Measurements from ENCODE around the gene VAV3.
"Not testable (repeated sequence)": the region's sequence is repeated elsewhere in the genome, so short reads cannot be mapped to it uniquely, and the experiment has no call there.

Gene VAV3

DNA sequence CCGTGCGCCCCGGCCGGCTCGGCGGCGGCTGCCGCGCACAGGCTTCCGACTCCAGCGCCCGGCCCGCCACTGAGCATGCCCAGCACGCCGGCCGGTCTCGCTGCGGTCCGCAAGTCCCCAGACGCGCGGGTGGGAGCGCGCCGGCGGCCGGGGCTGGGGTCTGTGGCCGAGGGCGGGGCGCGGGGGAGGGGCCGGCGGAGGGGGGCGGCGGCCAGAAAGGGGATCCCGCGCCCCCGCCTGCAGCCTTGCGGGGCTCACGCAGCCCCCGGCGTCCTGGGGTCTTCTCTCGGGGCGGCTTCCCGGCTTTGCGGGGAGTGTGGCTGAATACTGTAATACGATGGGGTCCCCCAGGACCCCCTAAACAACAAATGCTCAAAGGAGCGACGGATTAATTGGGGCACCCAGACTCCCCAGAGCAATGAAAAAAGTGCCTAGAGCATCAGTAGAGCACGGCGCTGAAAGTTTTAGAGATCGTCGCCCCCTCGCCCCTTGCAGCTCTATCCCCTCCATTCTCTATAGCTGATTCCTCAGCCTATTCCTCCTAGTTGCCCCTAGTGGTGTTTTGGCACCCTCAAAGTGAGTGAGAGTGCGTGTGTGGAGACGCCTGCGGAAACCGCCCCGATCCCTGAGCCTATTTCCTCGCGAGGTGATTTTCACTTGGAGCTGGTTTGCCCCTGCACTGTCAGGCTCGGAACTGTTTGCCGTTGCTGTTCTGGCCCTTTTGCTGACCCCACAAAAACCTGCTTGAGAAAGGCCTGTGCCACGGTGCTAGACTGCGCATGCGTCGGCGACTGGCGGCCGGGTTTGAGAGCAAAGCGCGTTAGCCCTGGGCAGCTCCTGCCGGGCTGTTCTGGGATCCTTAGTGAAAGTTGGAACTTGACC lies at the start of gene VAV3:
Gene VAV3 (minus strand): TSS at position 71 of the 882 bp plus-strand sequence. CDS start 311 bp downstream, outside the sequence.
- DNase-seq (ENCODE audit: low read depth in 2 of 2): peak in 1 of 2 experiments; percentile 13

- no peak for DNase-seq (ENCODE audit: low read depth in 2 of 2)
Measured at GRCh38 chr1:108012553-108012952, 47.6 kb upstream of the VAV3 start.

- no peak for DNase-seq (ENCODE audit: low read depth in 2 of 2)
Measured at GRCh38 chr1:108011295-108011694, 46.3 kb upstream of the VAV3 start.

DNA sequence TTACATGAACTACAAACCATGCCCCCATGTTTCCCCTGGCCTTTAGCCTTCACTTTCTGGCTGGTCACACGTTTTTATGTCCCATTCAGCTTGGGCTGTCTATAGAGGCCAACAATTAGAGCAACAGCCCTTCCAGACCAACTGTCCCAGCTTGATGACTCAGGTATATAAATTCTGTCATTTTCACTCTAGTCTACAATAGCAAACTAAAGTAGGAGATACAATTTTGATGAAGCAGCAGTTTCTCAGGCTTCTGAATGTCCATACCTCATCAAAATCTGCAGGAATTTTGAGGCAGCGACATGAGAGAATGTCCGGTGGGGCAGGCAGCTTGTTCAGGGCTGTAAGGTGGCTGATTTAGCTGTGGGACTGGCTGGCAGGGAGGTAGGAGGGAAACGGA lies 45.6 kb upstream of the VAV3 start:
- DNase-seq (ENCODE audit: low read depth in 2 of 2): no peak

DNA sequence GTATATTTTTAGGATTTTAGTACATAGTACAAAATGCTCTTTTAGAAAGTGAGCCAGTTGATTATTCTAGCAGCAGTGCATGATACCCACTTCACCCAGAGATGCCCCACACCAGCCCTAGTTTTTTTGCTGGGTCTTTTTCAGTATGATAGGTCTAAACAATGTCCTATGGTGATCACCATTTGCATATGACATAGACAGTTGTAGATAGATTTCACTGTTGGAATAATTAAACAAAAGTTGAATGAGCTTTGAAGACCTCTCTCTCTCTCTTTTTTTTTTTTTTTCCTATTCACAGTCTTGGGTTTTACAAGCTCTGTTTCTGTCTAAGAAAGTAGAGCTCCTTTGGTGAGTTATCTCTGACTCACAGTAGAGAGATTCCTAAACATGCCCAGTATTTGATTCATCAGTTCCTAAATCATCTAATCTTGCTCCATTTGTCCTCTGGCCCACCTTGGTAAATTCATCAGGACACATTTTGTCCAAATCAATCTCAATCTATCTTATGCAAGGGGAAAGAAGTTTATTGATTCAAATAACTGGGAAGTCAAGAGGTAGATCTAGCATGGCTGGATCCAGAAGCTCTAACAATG lies 44.7 kb upstream of the VAV3 start:
- DNase-seq (ENCODE audit: low read depth in 2 of 2): peak in 1 of 2 experiments; percentile 34

GRCh38 chr1:108007531-108007930 lies 42.6 kb upstream of the VAV3 start:
- no peak for DNase-seq (ENCODE audit: low read depth in 2 of 2)

DNA sequence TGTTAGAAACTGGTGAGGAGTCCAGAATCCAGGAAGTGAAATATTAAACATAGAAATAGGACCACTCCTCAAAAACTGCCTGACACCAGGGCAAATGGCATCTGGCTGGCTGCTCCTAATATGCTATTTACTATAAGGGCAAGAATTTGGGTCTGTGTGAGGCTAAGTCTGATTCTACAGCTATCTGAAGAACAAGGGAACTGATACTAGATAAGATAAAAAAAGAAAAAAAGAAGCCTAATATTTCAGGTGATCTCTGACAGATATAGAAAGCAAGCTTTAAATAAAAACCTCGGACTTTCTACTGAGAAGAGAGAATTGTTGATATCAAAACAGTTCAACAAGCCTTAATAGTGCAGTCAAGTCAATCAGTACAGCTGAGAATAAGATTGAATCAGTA lies 42.1 kb upstream of the VAV3 start:
- DNase-seq (ENCODE audit: low read depth in 2 of 2): no peak

GRCh38 chr1:108004919-108005318 lies 39.9 kb upstream of the VAV3 start:
- not testable (repeated sequence) for DNase-seq (ENCODE audit: low read depth in 2 of 2)

DNA sequence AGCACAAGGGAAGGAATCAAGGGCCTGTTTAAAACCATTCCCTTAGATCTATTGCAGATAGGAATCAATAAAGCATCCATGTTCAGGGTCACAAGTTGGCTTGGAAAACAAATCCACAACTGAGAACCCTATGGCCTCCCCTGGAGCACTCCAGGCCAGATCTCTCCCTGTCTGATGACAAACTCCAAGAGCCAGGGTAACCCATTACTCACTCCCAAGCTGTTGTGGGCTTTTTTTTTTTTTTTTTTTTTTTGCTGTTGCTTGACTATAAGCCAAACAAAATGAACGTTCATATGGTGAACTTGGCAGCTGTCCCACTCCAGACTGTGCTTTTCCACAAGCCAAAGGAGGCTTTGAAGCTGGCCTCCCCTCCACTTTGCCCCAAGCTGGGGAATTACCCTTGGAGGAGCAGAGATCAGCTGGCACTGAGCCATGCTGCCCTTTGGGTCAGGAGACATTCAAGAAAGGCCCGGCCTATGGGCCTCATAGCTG lies 35.7 kb upstream of the VAV3 start:
- peak; percentile 62 to 64 for DNase-seq (ENCODE audit: low read depth in 2 of 2)

- no peak for DNase-seq (ENCODE audit: low read depth in 2 of 2)
Measured at GRCh38 chr1:108000184-108000583, 35.2 kb upstream of the VAV3 start.

DNA sequence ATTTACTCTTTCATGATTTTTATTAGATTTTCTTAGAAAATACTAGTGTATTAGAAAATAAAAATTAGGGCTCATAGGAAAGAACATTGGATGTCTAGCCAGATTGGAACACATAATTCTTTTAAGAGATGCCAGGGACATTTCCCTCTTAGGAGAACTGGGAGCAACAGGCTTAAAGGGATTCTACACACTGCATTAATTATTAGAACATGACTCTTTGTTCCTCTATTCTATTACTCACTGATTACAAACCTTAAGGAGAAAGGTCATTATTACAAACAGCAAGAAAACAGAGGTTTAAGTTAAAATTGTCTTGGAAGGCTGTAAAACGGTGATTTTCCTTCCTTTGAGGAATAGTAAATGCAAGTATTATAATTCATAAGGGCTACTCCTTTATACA lies 32.9 kb upstream of the VAV3 start:
- no peak for DNase-seq (ENCODE audit: low read depth in 2 of 2)

GRCh38 chr1:107993920-107994319 lies 28.9 kb upstream of the VAV3 start:
- DNase-seq (ENCODE audit: low read depth in 2 of 2): no peak

DNA sequence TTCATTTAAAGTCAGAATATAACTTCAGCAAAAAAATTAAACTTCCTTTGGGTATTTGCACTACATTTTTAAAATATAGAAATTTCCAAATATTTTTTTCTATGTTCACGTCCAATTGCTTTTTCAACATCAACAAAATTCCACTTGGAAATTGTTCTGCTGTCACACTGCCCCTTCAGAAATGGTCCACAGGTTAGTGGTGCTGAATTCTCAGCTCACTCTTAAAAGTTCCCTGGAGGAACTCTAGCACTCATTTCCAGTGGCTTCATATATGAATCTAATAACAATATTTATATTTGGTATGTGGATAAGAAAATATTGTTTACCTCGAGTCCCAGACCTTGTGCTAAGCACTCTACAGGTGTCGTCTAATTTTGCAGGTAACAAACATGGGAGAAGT lies 27.4 kb upstream of the VAV3 start:
- no peak for DNase-seq (ENCODE audit: low read depth in 2 of 2)

GRCh38 chr1:107991371-107992066 lies 26.5 kb upstream of the VAV3 start:
- peak in 1 of 2 experiments; percentile 4 for DNase-seq (ENCODE audit: low read depth in 2 of 2)

GRCh38 chr1:107990606-107991005 lies 25.6 kb upstream of the VAV3 start:
- DNase-seq (ENCODE audit: low read depth in 2 of 2): no peak

GRCh38 chr1:107981277-107981676 lies 16.3 kb upstream of the VAV3 start:
- DNase-seq (ENCODE audit: low read depth in 2 of 2): no peak

DNA sequence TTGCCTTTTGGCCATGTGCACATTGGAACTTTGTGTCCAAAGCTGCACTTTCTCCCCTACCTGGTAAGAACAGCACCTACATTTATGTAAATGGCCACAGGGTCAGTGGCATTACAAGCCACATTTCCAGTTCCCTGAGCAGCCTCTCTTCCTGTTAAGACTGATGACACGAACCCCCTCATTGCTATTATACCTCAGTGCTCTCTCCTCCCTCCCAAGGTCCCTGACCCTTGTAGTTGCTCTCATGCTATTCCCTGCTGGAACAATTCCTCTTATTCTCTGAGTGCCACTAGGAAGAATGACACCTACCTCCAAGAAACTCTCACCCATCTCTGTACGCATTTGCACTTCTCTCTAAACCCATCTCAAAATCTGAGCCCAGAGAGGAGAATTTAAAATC lies 14.9 kb upstream of the VAV3 start:
- DNase-seq (ENCODE audit: low read depth in 2 of 2): no peak

- no peak for DNase-seq (ENCODE audit: low read depth in 2 of 2)
Measured at GRCh38 chr1:107979088-107979487, 14.1 kb upstream of the VAV3 start.

GRCh38 chr1:107976836-107977235 lies 11.9 kb upstream of the VAV3 start:
- DNase-seq (ENCODE audit: low read depth in 2 of 2): peak; percentile 5 to 32

DNA sequence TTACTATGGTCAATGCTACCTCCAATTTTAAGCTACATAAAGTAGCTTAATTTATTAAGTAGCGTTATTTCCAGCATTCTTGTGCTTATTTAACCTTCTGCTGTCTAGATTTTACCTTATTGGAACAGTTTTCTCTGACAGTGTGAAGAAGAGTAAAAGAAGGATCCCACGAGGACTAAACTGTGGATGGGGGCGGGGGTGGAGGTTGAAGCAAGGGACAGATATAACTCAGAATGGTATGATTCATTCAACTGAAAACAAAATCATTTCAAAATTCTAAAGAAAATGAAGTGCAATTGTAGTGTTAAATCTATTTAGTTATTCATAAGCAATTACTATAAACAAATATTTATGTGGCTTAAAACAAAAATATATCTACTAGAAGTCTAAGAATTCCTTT lies 11.5 kb upstream of the VAV3 start:
- no peak for DNase-seq (ENCODE audit: low read depth in 2 of 2)

DNA sequence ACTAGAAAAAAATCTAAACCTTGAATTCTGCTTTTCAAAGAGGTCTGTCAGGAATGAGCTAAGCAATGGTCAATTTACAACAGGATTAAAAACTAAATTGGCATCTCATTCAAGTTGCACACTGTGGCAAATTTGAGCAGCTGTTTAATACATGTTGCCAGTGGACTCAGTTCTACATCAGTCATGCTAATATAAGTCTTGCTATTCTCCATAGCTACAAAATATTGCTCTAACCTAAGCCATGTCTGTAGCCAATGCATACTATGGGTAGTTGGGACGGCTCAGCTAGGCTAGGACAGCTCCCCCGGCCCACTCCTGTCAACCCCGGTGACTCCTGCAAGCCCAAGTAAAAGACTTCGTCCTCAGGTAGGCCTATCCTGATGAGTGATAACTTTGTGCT lies 10.9 kb upstream of the VAV3 start:
- no peak for DNase-seq (ENCODE audit: low read depth in 2 of 2)

GRCh38 chr1:107974090-107974489 lies 9.1 kb upstream of the VAV3 start:
- DNase-seq (ENCODE audit: low read depth in 2 of 2): no peak
